WTC11 (cell line): ENCODE results near the gene HSD3B7.

Experiments
- ATF2 ChIP-seq: sonication (generic); formaldehyde crosslinking; IDR thresholded peaks from 2 replicates; pipeline ENCODE4 v1.8.1; 2022; ENCODE audit warnings: low read depth, missing genetic modification reagents, borderline replicate concordance
- CREB1 ChIP-seq: sonication (generic); formaldehyde crosslinking; IDR thresholded peaks from 2 replicates; pipeline ENCODE4 v1.8.0; 2023; ENCODE audit warnings: mild to moderate bottlenecking, missing genetic modification reagents
- CTCF ChIP-seq: fragments of 200-600 bp; IDR thresholded peaks from 2 replicates; pipeline ENCODE4 v1.8.0; 2022; ENCODE audit warnings: antibody characterized with exemption
- JAZF1 ChIP-seq: fragments of 250-450 bp; sonication (Bioruptor Pico); IDR thresholded peaks from 2 replicates; pipeline ENCODE4 v1.9.0; 2021; ENCODE audit warnings: moderate library complexity, mild to moderate bottlenecking, inconsistent platforms
- NFE2L1 ChIP-seq: sonication (generic); formaldehyde crosslinking; IDR thresholded peaks from 2 replicates; pipeline ENCODE4 v1.8.1; 2023; ENCODE audit warnings: missing genetic modification reagents
- NR1H2 ChIP-seq: sonication (generic); formaldehyde crosslinking; IDR thresholded peaks from 2 replicates; pipeline ENCODE4 v1.9.0; 2021; ENCODE audit warnings: mild to moderate bottlenecking, moderate library complexity, missing genetic modification reagents
- NR3C1 ChIP-seq: sonication (generic); formaldehyde crosslinking; conservative IDR thresholded peaks from 2 replicates; pipeline ENCODE4 v1.8.1; 2023; ENCODE audit warnings: low read depth, mild to moderate bottlenecking, missing genetic modification reagents
- RORB ChIP-seq: fragments of 250-450 bp; sonication (Bioruptor Pico); IDR thresholded peaks from 2 replicates; pipeline ENCODE4 v1.9.0; 2021; ENCODE audit warnings: mild to moderate bottlenecking
- SP1 ChIP-seq: sonication (generic); formaldehyde crosslinking; conservative IDR thresholded peaks from 2 replicates; pipeline ENCODE4 v1.8.1; 2022; ENCODE audit warnings: missing genetic modification reagents
- TCF7 ChIP-seq: sonication (generic); formaldehyde crosslinking; IDR thresholded peaks from 2 replicates; pipeline ENCODE4 v1.8.0; 2022; ENCODE audit warnings: mild to moderate bottlenecking, low read depth, missing genetic modification reagents, moderate library complexity
- TEAD1 ChIP-seq: sonication (generic); formaldehyde crosslinking; IDR thresholded peaks from 2 replicates; pipeline ENCODE4 v1.8.0; 2022; ENCODE audit warnings: mild to moderate bottlenecking, missing genetic modification reagents
- ZNF263 ChIP-seq: sonication (generic); formaldehyde crosslinking; IDR thresholded peaks from 2 replicates; pipeline ENCODE4 v1.8.1; 2022; ENCODE audit warnings: low read depth, mild to moderate bottlenecking, moderate library complexity, missing genetic modification reagents

GRCh38 chr16:30963925-30964511 is 21.0 kb upstream of the HSD3B7 start:
- TF ChIP-seq CTCF, result no peak
- no peak for TF ChIP-seq TCF7
- TF ChIP-seq RORB, result no peak
- TF ChIP-seq ATF2 (CRISPR knock-in tag), result no peak
- TF ChIP-seq JAZF1, result no peak
- no peak for TF ChIP-seq SP1 (CRISPR knock-in tag)
- no peak for TF ChIP-seq ZNF263
- no peak for TF ChIP-seq NR3C1
- no peak for TF ChIP-seq NR1H2 (CRISPR knock-in tag)
- TF ChIP-seq NFE2L1, result no peak
- no peak for TF ChIP-seq TEAD1 (CRISPR knock-in tag)
- no peak for TF ChIP-seq CREB1
